HG03135 (cell line): ENCODE measurements around the gene KRT76.

Experiments
- ATAC-seq: cut with Tn5 transposase; IDR thresholded peaks from one replicate; pipeline ENCODE4 v1.9.1; 2021; ENCODE audit warnings: mild to moderate bottlenecking, moderate library complexity; ENCODE audit not compliant: unreplicated experiment

KRT76 gene

DNA sequence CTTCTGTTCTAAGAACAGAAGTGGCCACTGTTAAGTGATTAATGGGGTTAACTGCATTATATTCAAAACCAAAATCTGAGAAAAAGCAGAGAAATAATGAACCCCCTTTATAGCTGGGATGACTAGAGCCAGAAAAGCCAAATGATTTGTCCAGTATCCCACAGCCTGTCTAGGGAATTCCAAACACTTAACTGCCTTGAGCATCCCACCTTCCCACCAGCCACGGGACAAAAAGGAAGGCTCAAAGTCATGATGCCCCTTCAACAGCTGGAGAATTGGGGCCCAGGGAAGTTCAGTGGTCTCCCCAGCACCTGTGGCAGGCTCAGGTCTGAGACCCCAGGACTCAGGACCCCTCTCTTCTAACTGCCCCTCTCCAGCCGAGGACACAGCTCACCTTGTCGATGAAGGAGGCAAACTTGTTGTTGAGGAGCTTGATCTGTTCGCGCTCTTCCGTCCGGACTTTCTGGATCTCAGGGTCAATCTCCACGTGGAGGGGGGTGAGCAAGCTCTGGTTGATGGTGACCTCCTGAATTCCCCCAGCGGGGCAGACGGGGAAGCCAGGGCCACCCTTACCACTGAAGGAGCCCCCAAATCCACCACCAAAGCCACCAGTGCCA, 36.2 kb upstream of the KRT76 start:
- no peak for ATAC-seq

DNA sequence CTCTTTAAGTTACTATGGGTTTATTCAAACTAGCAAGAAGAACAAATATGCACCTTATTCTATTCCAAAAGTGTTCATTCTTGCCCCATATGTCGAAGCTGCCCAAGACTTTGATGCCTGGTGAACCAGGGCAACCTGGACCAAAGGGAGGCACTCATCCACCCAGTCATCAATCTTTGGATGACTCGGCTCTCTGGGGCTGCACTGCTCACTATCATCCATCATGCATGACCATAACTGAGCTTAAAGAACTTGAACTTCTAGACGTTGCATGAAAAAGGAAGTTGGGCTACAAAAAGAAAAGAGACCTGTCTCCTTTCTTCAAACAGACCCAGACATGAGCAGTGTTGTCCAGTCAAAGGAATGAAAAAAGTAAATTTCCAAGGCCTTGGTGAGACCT, 35.6 kb upstream of the KRT76 start:
- ATAC-seq, result no peak

DNA sequence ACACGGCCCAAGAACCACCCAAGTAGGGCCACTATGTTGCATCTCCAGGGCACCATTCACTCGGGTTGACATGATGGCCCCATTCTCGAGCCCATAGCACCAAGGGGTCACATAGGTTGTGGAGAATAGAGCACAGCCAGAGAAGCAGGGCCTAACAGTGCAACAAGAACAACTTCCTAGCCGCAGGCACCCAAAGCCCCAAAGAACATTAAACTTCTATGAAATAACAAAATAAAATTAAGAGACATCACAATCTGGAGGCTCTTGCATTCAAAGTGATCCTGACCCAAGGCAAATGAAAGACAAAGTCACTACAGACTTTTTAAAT, 34.9 kb upstream of the KRT76 start:
- ATAC-seq, result no peak

DNA sequence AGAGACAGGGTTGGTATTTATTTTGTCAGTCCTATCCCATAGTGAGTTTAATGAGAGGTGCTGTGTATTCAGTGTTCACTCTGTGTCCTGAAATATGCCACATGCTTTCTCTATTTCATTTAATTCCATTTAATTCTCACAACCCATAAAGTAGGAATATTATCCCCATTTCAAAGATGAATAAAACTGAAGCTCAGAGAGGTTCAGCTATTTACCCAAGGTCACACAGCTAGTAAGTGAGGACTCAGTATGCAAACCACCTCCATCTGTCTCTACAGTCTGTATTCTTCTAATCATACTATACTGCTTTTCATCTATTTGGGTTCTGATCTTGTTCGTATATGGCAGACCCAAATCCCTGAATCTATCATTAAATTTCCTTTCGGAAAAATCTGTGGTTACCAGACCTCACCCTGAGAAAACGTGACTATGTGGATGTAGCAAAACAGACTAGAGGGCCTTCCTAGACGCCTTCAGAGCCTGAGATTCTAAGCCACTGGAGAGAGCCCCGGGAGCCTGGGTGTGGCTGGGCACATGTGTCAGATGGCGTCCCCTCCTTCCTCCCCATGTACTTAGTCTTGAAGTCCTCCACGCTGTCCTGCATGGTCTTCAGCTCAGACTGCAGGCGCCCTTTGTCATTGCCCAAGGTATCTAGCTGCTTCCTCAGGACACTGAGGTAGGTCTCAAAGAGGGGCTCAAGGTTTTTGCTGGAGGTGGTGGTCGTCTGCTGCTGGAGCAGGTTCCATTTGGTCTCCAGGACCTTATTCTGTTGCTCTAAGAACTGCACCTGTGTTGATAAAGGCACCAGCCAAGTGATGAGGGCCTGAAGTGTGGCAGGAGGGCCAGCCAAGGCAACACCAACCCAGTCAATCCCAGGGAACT, 34.3 kb upstream of the KRT76 start:
- no peak for ATAC-seq

DNA sequence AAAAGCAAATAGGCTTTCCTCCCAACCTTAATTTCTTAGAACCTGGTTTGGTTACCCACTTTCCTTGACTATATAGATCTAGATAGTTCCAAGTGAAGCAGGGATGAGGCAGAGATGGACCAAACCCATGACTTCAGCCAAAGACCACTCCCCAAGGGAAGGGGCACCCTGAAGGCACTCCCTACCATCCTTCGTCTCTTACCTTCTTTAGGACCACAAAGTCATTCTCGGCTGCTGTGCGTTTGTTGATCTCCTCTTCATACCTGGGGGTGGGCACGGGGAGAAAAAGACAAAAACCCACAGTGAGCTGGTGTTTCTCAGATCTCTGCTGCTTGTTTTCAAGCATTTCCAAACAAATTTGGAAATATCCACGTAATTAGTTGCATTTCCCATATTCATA, 33.4 kb upstream of the KRT76 start:
- ATAC-seq, result no peak

DNA sequence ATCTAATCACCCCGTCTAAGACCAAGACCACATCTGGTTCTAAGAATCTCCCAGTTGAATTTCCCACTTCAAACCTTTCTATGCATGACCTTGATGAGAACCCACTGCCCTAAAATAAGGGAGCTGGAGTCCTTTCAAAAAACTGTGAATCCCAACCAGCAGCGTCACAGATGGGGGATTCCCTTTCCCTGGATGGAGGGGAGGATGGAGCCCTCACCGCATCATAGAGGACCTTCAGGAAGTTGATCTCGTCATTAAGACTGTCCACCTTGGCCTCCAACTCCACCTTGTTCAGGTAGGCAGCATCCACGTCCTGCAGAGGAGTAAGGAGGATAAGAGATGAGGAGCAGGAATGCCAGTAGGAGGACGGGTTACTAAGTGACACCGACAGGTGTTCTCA, 32.0 kb upstream of the KRT76 start:
- ATAC-seq, result no peak

DNA sequence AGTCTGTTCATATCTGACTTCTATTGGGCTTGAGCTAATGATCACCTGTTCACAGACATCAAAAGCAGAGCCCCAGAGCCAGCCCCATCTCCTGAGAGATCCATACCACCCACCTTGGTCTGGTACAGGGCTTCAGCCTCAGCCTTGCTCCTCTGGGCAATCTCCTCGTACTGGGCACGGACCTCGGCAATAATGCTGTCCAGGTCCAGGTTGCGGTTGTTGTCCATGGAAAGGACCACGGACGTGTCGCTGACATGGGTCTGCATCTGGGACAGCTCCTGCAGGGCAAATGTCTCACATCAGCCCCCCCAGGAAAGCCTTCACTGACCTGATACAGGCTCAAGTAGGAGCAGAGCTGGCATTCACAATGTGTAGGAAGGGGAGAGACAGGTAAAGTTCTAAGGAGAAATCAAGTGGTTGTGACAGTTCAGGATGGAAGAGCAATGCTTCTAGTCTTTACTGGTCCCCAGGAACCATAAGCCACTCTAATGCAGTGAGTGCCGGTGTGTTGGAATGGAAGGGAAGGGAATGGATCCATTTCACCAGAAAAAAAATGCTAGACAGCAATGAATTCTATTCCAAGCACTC, 31.5 kb upstream of the KRT76 start:
- no peak for ATAC-seq

DNA sequence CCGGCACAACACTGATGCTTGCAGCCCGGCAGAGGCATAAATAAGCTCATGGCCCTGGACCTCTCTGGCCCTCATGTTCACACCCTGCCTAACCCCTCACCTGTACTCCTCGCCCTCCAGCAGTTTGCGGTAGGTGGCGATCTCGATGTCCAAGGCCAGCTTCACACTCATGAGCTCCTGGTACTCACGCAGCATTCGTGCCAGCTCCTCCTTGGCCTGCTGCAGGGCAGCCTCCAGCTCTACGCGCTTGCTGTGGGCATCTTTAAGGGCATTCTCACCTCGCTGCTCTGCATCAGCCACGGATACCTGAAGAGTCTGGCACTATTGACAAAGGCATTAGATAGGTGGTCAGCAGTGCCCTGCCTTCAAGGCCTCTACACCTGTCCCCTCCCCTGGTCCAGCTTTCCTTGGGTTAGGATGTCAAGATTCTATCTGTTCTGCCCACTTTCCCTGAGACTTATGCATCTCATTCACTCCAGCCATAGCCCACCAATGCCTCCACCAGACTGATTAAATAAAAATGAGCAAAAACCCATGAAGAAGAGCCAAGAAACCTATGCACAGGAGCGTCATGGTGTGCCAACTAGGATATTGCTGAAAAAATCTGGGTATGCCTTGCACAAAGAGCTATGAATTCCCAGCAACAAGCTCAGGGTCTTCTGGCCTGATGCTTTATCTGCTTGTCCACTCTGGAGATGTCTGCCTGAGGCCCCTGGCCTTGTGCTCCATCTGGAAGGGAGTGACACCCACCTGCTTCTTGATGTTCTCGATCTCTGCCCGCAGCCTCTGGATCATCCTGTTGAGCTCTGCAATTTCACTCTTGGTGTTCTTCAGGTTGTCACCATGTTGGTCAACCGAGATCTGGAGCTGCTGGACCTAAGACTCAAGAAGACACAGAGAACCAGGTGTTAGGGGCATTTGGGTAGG, 30.7 kb upstream of the KRT76 start:
- ATAC-seq, result no peak

DNA sequence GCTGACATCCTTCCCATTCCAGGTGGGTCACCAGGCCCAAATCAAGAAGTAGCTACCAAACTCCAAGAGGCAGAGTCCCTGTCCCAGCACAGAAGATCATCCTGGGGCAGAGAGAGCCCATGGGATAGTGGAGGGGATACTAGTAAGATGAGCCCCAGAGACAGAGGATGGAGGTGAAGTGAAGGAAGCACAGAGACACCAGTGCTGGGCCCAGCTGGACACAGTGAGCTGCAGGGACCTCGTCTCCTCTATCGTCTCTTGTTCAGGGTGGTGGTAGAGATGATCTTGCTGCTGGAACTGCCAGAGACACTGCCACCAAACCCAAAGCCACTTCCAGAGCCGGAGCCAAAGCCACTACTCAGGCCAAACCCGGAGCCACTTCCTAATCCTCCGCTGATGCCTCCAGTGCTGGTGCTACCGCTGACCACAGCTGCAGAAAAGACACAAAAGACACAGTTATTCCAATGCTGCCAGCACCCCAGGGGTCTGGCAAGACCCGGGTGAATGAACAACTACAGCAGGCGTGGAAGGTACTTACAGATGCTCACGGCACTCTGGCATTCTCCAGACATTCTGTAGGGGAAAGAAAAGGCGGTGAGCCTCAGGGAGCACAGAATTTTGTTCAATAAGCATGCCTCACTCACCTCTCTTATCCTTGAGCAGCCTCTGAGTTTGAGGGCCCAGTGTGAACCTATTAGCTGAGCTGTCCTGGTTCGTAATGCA, 29.8 kb upstream of the KRT76 start:
- no peak for ATAC-seq

DNA sequence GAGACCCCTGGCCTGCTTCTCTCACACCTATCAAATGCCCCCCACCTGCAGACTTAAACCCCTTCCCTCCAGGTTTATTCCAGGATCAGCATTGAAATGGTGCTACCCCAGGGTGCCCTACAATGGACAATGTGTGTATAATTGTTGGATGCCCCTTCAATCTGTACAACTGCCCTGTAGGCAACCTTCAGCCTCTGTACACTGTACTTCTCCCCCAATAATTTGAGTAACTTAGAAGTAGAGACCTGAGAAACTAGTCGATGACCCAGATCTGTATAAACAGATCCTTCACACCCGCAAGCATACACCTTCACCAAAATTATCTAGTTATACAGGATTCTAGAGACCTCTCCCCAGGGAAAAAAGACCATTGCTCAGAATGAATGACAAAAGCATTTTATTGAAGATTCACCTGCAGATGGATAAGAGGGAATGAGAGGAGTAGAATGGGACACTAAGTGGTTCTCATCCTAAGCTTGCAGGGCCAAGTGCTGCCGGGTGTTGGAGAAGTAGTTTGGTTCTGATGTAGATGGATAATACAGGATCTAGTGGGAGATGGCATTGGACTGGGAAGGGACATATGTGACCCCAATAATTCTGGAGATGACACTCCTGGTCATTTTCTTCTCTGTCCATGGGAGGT, 29.1 kb upstream of the KRT76 start:
- ATAC-seq, result no peak

DNA sequence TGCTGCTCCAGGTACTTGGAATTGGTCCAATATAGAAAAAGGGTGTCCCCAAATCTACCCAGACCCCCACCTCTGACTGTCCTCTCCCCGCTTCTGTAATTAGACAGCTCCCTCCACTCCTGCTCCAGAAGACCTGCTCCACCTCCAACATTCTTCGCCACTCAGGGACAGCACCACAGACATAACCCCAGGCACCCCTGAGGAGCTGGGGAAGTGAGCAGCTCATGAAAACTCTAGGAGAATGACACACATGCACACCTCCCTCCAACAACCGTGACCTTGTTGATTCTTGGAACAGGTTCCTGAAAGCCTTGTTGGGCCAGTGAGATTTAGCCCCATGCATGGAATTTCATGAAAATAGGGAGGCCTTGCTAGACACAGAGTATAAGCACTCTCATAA, 28.6 kb upstream of the KRT76 start:
- no peak for ATAC-seq

DNA sequence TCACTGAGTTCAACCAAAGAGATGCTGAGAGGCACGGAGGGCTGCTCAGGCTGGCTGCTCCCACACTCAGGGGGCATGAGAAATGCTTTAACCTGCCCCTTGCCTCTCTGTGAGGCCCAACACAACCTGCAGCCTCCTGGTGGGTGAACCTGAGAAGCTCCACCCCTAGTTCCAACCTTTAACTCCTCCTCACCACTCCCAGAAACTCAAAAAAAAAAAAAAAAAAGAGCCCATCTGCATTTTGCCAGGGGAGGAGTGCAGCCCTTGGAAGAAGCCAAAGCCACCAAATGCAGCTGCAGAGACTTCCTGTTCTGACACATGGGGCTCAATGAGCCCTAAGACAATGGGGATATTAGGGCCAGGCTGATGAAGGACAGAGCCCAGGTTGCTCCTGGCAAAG, 27.9 kb upstream of the KRT76 start:
- no peak for ATAC-seq

DNA sequence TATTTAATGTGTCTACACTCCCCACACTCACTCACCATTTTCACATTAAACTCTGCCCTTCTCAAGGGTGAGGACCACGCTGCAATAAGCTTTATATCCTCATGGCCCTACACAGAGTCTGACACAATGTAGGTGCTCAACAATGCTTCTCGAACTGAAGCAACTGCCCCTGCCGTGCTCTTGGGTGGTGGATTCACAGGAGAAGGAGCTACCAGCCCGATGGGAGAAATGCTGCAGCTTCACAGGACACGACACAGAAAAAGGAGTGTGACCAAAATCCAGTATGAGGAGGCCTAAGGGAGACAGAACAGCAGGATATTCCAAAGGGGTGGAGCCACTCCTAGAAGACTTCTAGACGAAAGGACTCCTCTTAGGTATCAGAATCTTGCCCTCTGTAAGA, 25.3 kb upstream of the KRT76 start:
- ATAC-seq, result no peak

DNA sequence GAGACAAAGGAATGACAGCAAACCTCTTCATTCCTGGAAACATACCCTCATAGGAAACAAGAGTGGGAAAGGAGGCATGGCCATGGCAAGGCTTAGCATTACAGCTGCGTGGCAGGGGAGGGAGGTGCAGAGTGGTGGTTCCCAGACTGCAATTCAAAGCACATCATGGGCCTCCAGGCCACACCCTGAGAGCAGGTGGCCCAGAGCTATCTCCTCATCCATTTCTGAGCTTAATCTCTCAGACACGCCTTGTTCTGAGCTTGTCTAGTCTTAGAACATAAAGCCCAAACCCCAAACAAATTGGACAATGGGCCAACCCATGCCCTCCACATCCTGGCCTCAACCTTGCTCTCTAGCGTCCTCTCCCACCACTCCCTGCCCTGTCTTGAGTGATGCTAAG, 24.6 kb upstream of the KRT76 start:
- ATAC-seq, result no peak

DNA sequence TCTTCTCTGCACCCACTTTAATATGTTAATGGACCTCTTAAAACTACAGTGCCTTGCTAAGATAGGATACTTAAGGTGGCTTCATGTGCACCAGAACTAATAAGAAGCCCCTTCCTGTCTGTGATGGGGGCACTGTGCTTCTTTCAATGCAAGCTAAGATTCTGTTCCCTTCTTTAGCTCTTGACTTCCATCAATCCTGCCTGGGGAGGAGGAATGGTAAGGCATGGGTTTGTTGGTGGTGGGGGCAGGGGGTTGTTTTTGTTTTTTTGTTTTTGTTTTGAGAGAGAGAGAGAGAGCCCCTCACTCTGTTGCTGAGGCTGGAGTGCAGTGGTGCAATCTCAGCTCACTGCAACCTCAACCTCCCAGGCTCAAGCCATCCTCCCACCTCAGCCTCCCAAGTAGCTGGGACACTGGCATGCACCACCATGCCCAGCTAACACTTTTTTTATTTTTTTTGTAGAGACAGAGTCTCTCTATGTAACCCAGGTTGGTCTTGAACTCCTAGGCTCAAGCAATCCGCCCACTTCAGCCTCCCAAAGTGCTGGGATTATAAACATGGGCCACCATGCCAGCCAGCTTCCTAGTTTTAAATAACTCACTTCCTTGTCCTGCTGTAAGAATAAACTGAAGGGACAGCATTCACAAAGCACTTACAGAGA, 23.2 kb upstream of the KRT76 start:
- ATAC-seq, result no peak

DNA sequence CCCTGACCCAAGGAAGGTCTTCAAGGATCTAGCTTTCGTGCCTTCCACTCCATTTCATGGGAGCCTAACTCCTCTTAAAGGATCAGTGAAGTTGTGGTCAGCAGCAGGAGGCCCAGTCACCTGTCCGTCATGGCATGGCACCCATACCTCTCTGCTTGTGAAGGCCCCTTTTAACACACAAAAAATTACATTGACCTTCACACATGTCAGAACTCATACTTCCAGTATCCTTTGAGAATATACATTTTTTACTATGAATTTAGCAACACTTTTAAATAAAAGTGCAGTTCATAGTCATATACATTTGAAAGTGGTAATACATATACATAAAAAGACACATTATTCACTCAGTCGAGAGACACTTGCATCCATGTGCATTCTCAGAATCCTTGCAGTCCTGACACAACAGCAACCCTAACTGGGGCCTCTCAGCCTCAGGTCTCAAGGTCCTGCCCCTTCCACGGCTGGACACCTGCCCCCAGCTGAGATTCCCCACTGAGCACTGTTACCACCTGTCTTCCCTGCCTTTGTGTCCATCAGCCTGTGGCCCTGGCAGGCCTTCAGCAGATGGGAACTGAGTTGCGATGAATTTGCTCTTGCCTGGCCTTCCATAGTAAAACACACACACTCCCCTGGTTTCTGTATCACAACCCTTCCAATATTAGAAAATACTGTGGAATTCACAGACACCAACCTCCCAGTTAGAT, 22.5 kb upstream of the KRT76 start:
- no peak for ATAC-seq

DNA sequence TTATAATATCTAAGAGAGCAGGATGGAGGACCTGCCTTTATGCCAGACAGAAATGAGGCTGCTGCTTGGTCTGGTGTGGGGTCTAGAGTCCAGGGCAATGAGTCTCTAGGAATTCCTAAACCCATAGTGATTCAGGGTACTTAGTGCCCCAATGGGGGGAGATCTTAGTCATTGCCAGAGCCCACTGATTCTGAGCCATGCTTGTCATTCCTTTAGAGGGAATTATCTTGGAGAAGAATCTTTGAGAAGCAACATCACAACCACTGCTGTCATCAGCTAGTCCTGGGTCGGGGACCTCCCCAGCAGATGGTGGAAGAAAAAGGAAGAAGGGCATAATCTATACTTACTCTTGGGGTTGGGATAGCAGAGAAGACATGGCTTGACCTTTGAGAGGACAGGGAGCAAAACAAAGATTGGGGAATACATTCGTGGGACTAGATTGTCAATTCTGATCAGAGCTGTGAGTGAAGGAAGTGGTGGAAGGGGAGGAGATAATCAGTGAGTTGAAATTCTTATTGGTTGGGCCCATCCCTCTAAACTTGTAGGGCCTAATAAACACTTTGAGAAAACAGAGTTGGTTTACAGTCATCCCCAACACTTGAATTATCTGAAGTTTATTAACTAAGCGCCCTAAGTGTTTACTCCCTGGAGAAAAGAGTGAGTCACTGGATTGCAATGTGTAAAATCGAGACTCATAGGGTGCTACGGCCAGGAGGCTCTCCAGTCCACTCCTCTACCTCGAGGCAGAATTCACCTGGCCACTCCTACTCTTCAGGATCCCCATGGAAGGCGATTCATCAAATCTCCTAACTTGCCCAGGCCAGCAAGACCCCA, 21.7 kb upstream of the KRT76 start:
- no peak for ATAC-seq

DNA sequence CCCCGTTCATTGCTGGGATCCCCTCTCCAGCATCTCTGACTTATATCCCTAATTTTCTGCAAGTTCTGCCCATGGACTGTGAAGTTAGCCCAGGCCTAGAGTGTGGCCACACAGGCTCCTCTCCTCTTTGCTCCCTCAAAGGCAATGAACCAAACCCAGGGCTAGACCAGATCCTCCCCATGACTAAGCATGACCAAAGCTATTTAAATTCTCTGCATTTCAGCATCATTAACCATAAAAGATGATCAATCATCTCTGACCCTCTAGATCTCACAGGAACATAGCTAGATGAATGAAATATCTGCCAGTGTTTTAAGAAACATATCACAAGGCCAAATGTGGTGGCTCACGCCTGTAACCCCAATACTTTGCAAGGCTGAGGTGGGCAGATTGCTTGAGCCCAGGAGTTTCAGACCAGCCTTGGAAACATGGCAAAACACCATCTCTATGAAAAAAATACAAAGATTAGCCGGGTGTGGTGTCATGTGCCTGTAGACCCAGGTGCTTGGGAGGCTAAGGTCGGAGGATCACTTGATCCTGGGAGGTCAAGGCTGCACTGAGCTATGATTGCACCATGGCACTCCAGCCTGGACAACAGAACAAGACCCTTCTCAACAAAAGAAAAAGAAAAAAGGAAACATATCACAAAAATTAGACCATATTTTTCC, 21.0 kb upstream of the KRT76 start:
- ATAC-seq, result no peak
